IPS DF 19.7 (cell line): ENCODE measurements around the gene PHRF1.

Experiments
- DNase-seq: peaks from one replicate; pipeline ENCODE4 v3.0.0-alpha.2; 2013; ENCODE audit warnings: low read depth, low spot score

Gene PHRF1

DNA sequence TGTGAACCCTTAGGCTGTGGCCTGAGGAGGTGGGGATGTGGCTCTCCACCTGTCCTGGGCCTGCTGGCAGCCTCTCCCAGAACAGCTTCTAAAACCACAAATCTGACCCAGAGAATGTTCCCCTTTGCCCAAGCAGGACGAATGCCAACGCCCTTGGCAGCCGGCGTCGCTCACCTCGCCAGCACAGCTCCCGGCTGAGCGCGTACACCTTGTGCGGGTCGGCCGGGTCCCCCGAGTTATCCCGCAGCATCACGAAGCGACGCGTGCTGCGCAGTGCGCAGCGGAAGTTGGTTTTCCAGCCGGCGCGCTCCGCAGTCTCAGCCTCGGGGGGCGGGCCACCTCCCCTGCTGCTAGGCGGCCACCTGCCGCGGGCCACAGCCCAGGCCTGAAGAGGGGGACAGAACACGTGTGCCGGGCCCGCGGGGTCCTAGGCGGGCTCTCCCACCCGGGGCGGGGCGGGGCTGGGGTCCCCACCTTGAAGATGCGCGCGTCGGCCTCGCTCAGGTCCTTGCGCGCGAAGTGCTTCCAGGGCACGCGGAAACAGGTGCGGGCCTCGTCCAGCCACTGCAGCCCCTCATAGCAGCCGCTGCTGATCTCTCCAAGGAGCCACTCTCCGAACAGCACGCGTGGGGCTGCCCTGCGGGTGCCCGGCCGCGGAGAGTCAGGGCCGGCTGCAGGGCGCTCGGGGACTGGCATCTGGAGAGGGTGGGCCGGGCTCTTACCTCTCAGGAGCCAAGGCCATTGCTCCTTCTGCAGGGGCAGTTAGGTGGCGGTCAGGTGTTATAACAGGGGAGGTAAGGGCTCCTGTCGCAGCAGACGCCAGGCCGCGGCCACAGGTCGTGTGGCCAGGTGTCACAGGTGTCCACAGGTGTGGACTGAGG is 38.6 kb downstream of the PHRF1 start:
- no peak for DNase-seq

GRCh38 chr11:615504-616319 is 39.4 kb downstream of the PHRF1 start, which contains the start of gene IRF7:
Gene IRF7, minus strand, starts transcription at chr11:615950. Its CDS starts 586 bp downstream, at chr11:615364.
- DNase-seq: no peak

DNA sequence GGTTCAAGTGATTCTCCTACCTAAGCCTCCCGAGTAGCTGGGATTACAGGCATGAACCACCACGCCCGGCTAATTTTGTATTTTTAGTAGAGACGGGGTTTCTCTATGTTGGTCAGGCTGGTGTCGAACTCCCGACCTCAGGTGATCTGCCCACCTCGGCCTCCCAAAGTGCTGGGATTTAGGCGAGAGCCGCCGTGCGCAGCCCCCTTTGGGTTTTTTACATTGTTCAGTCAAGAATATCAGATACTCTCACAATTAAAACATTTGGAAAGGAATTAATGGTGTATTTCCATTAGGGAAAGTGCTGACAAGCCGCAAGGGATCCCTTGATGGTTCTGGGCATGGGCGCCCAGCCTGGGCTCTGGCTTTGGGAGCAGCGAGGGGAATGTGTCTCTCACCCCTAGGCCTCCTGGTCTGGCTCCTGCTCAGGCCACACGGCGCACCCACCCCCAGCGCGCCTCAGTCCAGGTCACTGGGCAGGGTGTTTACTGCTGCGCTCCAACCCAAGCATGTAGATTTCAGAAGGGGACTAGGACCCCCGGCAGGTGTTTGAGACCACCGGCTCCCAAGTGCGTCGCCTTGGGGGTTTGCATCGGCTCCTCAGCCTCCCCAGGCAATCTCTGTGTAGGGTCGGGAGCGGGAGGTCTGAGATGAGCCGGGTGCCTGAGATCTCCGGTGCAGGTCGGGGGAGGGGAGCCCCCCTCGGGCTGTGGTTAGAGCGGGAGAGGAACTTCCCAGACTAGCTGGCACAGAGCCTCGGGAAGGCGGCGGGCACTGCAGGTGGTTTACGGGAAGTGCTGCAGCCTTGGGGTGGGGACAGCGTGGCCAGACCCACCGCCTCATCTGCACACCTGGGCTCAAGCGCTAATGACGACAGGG is 40.3 kb downstream of the PHRF1 start:
- no peak for DNase-seq

DNA sequence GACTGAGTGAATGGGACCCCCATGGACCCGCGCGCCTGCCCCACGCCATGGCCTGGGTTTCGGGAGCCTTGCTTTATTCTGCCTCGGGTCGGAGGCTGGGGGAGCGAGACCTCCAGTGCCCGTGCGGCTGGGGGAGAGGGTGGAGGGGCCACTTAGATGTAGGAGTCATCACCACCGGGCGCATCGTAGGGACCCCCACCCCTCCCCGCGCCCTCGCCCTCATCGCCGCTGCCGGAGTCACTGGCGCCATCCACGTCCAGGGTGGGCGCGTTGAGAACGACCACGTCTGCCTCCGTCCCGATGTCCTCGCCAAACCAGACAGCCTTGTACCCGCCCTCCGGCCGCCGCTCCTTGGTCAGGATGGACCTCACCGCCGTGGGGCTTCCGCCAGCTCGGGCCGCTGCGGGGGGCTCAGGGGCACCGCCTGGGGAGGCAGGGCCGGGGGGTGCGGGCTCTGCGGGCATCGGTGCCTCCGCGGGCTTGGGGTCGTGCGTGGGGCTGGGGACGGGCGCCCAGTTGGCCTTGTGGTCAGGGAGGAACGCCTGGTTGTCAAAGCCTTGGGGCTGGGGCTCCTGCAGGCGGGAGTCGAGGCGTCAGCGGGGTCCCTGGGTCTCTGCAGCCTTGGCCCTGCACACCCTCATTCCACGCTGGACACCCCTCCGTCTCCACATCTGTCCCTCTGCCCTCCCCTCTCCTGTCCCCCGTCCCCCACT is 41.1 kb downstream of the PHRF1 start:
- no peak for DNase-seq

DNA sequence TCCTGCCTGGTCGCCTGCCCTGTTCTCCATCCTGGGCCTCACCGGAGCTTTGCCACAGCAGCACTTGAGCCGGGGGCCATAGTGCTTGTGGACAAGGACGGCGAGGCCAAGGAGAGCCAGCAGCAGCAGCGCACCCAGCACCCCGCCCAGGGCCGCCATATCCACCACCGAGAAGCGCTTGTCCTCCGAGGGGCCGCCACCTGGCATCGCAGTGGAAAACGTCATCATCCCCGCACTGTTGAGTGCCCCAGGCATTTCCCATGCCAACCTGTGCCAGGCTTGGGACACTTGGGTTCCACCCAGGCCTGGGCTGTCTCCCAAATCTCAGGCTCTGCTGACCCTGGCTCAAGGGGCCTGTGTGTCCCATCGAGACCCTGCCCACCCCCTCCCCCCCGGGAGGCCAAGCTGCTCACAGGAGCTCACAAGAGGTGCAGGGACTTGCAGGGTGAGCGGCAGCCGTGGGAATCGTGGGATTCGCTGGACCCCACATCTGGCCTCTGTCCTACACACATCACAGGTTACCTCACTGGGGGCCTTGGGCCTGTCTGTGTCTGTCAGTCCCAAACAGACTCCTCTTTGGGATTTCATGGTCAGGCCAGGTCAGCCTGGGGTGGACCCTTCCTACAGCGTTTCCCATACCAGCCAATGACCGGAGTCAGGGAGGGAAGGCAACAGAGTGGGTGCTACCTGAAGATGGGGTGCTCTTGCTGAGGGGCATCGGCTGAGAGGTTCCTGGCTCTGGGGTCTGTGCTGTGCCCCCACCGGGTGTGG is 41.8 kb downstream of the PHRF1 start:
- no peak for DNase-seq

GRCh38 chr11:618856-619627 is 42.8 kb downstream of the PHRF1 start:
- no peak for DNase-seq

- no peak for DNase-seq
Measured at GRCh38 chr11:619628-620050, 43.4 kb downstream of the PHRF1 start.

DNA sequence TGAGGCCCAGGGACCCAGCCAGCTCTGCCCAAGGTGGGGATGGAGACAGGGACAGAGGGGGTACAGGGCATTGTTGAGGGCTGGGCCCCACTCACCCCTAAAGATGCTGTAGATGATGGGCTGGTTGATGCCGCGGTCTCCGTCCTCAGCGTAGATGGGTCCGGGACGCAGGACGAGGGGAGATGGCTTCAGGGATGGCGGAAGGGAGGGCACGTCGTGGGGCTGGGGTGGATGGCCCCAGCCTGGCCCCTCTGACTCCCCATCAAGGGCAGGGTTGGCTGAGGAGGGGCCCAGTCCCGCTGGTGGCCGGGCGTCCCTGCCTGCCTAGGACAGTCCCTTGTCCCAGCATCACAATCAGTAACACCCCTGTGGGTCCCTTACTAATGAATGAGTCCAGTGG is 43.9 kb downstream of the PHRF1 start:
- no peak for DNase-seq

GRCh38 chr11:620935-621814 is 44.9 kb downstream of the PHRF1 start:
- DNase-seq: no peak

- DNase-seq: no peak
Measured at GRCh38 chr11:621838-622237, 45.6 kb downstream of the PHRF1 start.

DNA sequence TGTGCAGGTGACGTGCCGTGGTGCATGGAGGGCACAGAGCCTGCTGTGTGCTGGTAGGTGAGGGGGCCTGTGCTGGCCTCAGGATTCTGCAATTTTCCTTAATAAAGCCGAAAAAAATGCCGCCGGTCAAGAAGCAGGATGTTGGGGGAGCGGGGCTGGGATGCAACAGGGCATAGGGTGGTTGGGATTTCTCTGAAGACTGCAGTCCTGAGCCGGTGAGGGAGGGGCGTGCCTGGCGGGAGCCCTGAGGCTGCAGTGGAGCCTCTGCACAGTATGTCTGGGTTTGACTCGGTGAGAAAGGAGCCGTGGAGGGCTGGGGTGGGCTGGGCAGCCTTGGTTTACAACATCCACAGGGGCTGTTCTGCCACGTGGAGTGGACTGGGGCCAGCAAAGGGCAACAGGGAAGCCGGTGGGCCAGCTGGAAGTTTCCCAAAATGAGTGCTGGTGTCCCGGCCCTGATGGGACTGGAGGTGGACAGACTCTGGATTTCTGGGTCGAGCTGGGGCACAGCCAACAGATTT is 47.1 kb downstream of the PHRF1 start:
- DNase-seq: no peak

DNA sequence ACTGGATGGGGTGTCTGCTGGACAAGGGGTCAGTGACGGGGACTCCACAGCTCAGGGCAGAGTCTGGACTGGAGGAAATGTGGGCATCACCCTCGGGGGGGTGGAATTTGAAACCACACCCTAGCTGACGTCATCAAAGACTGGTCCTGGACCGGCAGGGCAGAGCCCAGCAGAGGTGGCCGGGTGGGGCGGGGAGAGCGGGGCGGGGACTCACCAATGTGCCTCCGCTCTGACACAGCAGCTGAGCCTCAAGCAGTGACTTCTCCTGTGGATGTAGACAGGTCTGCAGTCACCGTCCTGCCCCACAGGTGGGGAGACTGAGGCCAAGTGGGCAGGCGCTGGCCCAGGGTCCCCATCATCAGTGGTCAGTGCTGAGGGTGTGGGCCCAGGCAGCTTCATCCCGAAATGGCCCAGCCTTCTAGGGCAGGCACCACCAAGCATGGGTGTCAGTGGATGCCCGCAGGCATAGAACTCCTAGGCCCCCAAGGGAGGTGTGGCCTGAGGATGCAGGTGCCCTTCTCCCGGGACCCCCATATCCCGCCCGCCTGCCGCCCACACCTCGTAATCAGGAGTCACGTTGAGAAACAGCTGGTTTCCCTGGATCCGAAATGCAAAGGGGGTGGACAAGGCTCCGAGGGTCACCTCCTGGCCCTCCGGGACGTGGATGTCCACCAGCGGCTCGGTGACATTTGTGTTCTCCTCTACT is 47.9 kb downstream of the PHRF1 start:
- DNase-seq: no peak

DNA sequence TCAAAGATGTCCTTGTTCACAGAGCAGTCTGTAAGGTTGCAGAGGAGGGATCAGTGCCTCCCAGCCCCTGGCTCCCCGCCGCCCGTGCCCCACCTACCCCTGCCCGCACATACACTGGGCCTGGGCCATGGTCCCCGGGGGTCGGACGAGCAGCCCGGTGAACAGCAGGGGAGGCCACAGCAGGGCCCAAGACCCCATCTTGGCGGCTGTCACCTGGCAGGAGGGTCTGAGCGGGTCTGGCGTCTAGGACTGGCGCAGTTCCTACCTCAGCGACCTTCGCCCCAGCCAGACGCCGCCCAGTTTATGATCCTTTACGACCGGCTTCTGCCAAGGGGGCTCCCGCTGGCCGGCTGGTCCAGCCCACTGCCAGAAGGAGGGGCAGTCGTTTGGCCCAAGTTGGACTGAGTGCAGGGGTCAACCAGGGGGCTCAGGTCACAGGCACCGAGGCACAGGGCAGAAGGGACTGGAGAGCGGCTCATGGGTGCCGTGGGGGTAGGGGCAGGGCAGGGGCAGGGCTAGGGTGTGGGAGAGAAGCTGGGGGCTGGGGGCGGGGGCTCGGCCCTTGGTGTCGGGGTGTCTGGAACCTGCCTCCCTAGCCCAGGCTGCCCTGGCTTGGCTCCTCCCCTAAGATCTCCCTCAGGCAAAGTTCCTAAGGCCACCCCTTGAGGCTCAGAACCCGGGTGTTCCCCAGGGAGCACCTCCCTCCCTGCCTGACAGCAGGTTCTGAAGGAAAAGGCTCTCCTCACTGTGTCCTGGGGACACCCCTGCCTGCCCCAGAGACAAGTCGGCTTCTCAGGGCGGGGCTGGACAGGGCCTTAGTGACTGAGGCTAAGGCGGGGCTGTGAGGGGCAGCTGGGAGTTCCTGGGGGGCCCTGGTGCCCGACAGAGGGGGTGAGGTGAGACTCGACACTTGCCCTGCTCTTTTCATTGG is 48.7 kb downstream of the PHRF1 start, which contains the start of gene CDHR5:
CDHR5 (minus strand) TSS at position 251 of the 931 bp plus-strand sequence; CDS start at position 198, 53 bp downstream.
- DNase-seq: no peak

DNA sequence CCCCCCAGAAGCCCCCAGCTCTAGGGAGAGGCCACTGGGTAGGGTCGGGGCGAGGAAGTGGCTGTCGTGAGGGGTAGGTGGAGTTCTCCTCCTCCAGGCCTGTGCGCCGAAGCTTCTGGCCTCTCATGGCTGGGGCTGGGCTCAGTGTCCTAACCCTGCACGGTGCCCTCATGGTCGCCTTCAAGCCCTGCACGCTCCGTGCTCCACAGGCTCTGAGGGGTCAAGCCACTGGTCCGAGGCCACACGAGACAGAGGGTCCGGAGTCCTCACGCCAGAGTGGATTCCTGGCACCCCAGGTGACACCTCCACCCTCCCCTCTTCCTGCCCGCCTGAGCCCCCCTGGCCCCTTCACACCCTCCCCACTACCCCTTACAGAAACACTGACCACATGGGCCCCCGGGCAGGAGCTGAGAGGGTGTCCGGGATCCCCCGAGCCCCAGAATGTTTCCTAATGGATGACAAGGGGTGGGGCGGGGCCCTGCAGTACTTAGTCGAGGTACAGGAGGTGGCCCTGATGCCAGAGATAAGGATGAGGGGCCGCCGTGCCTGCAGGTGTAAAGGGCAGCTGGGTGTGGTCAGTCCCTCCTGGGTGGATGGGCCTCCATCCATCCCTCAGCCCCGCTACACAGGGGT is 49.5 kb downstream of the PHRF1 start:
- no peak for DNase-seq

DNA sequence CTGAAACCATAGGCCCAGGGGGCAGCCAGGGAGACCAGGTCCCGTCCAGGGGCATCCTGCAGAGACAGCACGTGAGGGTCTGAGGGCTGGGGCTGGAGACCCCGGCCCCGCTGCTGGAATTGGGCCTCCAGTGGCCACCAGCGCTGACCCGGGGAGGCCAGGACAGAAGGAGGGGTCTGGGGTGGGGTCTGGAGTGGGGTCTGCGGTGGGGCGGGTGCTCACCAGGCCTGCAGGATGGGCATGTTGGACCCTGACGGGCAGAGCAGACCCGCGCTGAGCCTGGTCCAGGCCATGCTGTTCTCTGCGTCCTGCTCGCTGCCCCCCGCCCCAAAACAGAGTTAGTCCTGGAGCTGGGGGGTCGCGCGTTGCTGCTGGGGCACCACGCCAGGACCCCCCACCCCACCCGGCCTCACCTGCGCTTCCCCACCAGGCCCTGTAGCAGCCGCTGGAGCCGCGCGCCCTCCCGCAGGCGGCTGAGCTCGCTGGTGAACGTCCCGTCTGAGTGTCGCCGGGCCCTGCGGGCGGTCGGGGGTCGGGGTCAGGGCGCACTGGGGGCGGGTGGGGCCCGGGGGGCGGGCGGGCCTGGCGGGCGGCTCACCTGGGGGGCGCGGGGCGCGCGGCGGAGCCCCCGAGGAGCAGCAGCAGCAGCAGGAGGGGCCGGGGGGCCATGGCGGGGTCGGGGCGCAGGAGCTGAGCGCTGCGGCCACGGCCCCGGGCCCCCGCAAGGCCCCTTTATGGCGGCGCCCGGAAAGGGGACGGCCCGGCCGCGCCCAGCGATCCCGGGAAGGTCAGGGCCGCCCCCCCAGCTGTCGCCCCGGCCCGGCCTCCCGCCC is 50.4 kb downstream of the PHRF1 start, which contains the start of gene SCT:
SCT (minus strand) TSS at position 707 of the 833 bp plus-strand sequence; CDS start at position 669, 38 bp downstream.
- no peak for DNase-seq
